Measurements from ENCODE around the gene XRCC3. TPM values are rescaled to one million over a fixed set of nuclear protein-coding genes. Genes with fewer than 3 reads are reported as not detected.
"Not testable (repeated sequence)": the region's sequence is repeated elsewhere in the genome, so short reads cannot be mapped to it uniquely, and the experiment has no call there.

The XRCC3 gene
- total RNA-seq, 1 donor from 2014 or later = 5.7 TPM

DNA sequence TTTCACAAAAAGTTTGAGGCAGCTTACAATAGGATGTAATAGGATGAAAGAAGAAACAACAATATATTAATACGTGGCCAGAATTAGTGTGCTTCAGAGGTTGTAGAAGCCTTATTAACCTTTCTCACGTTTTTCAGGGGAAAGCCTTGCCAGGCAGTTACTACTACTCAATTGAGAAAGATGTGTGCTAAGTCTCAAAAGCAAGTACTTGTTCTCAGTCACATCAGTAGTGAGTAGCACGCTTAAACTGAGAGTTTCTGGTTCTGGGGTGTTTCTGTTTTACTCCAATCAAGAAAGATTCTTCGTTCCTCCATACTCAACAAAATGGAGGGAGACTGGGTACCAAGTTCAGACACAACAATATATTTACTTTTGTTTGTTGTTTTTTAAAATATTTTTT is 47.6 kb downstream of the XRCC3 start:
- DNase-seq (ENCODE audit: low read depth) = no peak

DNA sequence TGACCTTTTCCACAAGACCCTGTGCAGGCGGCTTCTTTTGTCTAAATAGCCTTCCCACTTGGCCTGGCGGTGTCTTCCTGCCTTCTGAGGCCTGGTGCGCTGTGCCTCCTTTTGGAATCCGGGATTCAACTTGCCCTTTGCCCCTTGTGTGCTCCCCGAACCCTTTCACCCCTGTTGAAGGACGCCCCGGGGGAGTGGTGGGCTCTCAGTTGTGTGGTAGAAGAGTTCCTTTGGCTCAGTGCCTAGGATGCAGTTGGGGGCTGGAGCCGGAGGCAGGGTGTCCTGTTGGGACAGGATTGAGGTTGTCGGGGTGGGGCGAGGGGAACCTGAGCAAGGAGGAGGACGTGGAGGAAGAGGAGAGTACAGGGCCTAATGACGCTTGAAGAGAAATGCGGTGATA is 51.7 kb downstream of the XRCC3 start:
- no peak for DNase-seq (ENCODE audit: low read depth)

GRCh38 chr14:103662591-103662990 is 52.7 kb downstream of the XRCC3 start:
- DNase-seq (ENCODE audit: low read depth) = no peak

DNA sequence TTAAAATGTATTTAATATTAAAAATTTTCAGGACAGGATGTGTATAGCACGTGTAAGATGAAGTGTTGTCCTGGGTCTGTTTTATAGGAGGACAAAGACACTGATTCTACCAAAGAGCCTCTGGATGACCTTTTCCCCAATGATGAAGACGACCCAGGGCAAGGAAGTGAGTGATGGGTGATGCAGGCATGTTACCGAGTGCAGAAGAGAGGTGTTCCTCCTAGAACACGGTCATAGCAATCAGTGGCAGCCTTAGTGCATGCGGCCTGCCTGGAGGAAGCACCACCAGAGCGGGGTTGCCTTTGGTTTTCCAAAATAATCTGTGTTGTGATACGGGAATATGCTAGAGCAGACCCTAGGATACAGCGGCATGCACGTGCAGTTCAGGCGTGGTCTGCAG is 53.2 kb downstream of the XRCC3 start:
- no peak for DNase-seq (ENCODE audit: low read depth)

GRCh38 chr14:103659631-103660030 is 55.6 kb downstream of the XRCC3 start:
- no peak for DNase-seq (ENCODE audit: low read depth)

- no peak for DNase-seq (ENCODE audit: low read depth)
Observed at GRCh38 chr14:103657471-103657870, 57.8 kb downstream of the XRCC3 start.

- DNase-seq (ENCODE audit: low read depth) = no peak
Observed at GRCh38 chr14:103656756-103657133, 58.5 kb downstream of the XRCC3 start.

DNA sequence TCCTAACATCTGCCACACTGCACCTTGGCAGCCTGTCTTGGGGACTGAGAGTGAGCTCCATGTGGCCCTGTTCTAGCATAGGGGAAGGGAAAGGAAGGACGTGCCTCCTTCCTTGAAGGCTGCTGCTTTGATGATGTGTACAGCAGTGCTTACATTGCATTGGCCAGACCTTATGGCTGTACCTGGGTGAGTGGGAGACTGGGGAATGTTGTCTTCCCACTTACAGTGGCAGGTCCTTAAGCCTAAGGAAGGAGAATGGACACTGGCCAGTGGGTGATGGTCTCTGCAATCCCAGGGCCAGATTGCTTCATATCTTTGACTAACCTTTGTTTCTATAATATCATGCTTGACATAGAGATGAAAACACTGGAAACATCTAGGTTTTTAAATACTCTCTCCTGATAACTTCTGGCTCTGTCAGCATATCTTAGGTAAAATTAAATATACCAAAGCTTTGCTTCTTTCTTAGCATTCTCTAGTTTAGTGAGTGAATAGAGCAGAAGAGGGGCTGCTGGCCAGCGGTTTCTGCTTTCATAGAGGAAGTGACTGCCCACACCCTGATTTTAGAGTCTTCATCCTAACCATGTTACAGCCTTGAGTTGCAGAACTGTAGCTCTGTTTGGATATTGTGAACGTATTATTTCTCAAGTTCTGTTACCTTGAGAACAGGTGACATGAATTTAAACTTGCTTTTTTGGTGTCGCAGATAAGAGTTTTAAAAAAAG is 59.1 kb downstream of the XRCC3 start:
- no peak for DNase-seq (ENCODE audit: low read depth)

GRCh38 chr14:103654619-103655018 is 60.6 kb downstream of the XRCC3 start:
- no peak for DNase-seq (ENCODE audit: low read depth)

DNA sequence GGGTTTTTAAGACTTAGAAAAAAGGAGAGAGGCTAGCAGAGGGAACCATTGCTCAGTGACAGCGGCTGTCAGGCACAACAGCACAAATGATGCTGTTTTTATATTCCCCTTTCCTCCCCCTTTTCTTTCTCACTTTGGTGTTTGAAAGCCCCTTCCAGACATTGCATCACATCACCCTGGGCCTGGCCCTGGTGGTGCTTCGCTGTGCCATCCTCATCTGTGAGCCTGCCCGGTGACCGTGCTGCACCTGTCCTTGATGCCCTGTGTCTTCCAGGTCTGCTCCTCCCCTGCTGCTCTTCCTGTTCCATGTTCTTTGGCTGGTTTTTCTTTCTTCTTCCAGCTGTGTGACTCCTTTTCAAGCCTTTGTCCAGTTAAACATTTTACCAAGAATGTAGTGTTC is 61.4 kb downstream of the XRCC3 start:
- DNase-seq (ENCODE audit: low read depth) = no peak

DNA sequence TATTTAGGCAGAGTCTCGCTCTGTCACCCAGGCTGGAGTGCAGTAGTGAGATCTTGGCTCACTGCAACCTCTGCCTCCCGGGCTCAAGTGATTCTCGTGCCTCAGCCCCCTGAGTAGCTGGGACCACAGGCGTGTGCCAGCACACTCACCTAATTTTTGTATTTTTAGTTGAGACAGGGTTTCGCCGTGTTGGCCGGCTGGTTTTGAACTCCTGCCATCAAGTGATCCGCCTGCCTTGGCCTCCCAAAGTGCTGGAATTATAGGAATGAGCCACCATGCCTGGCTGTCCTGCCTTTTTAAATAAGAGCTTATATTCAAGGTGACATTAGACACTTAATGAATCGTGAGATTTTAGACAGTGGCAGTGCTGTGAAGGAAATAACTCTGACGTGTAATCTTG is 61.9 kb downstream of the XRCC3 start:
- DNase-seq (ENCODE audit: low read depth) = not testable (repeated sequence)

DNA sequence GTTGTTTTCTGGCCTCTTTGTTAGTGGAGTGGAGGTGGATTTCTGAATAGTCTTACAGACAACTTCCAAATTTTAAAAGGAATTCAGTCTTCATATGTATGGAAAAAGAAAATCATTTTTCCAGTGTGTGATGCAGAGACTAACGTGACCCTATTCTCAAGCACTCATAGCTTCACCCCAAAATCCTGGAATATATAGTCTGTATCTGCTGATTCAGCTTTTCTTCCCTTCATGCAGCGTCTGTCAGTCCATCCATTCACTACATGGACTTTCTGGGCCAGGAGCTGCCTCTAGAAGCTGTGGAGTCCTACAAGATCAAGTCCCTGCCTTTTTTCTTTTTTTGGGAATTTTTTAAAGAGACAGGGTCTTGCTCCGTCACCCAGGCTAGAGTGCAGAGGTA is 62.4 kb downstream of the XRCC3 start:
- no peak for DNase-seq (ENCODE audit: low read depth)

DNA sequence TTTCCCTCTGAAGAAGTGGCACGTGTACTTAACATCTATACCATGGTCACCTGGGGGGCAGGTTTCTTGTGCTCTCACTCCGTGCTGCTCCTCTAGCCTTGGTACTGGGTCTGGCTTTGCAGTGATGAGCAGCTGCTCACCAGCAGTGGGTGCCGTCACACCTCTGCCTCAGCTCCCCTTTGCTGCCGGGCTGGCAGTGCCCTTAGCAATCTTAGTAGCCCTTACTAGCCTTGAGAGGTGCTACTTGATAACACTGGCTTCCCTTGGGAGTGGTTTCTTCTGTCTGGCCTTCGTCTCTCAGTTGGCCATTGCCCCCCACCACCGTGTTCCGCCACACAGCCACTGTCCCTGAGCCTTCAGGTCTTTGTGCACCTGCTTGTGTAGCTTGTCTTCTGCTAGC is 63.7 kb downstream of the XRCC3 start:
- no peak for DNase-seq (ENCODE audit: low read depth)

GRCh38 chr14:103650213-103650612 is 65.0 kb downstream of the XRCC3 start:
- no peak for DNase-seq (ENCODE audit: low read depth)

DNA sequence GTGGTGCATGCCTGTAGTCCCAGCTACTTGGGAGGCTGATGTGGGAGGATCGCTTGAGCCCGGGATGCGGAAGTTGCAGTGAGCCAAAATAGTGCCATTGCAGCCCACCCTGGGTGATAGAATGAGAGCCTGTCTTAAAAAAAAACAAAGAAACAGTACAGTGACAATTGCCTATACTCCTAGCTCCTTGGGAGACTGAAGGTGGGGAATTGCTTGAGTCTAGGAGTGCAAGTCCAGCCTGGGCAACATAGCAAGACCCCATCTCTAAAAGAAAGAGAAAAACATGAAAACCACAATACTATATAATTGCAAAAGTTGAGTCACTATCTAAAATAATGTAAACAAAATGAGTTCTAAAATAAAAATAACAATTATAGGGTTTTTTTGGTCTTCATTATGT is 66.2 kb downstream of the XRCC3 start:
- no peak for DNase-seq (ENCODE audit: low read depth)

Other genes with a start within 250 kb of the XRCC3 start
- 125 and 340 TPM in 2 replicates for gene CKB, start 192.6 kb downstream of the XRCC3 start, total RNA-seq
- 6.9 and 13.8 TPM in 2 replicates for gene TRMT61A, start 186.3 kb downstream of the XRCC3 start, total RNA-seq
- gene BAG5, start 152.8 kb downstream of the XRCC3 start, total RNA-seq = 78.4 and 79.2 TPM in 2 replicates
- gene COA8, start 152.5 kb downstream of the XRCC3 start, total RNA-seq = 31.1 and 32.5 TPM in 2 replicates
- 137 and 244 TPM in 2 replicates for gene KLC1, start 86.2 kb downstream of the XRCC3 start, total RNA-seq
- gene ZFYVE21, start 359 bp upstream of the XRCC3 start, total RNA-seq = 88.0 and 97.9 TPM in 2 replicates
- gene PPP1R13B, start 132.1 kb upstream of the XRCC3 start, total RNA-seq = 9.7 and 18.5 TPM in 2 replicates
- gene TDRD9, start 213.0 kb upstream of the XRCC3 start, total RNA-seq = 2.8 and 4.5 TPM in 2 replicates
- not detected in 2 replicates for gene RD3L, start 227.1 kb upstream of the XRCC3 start, total RNA-seq